PFSK-1 (cell line): ENCODE measurements around the gene SIGLEC7. TPM values are rescaled to one million over a fixed set of nuclear protein-coding genes. Genes with fewer than 3 reads are reported as not detected.

Source experiments
- FOXP2 ChIP-seq: optimal IDR thresholded peaks from 2 replicates; pipeline ENCODE3; 2011; ENCODE audit warnings: borderline replicate concordance, control low read depth, inconsistent platforms; ENCODE audit not compliant: insufficient read depth; ENCODE audit errors: extremely low read length, extremely low read depth
- POLR2AphosphoS5 ChIP-seq: IDR thresholded peaks from 2 replicates; pipeline ENCODE4 v1.6.1; 2012; ENCODE audit warnings: low read depth, mild to moderate bottlenecking, control low read depth, low read length, moderate library complexity
- REST ChIP-seq, 2 experiments: IDR thresholded peaks; 2 replicates each; pipeline versions ENCODE4 v1.6.1 to v1.8.0; 2011 to 2012; ENCODE audit warnings: low read depth in 2 of 2, low read length in 2 of 2, control low read depth in 1 of 2, inconsistent platforms in 1 of 2, mild to moderate bottlenecking in 1 of 2, moderate library complexity in 1 of 2; ENCODE audit not compliant: insufficient read depth in 1 of 2
- SIN3A ChIP-seq: IDR thresholded peaks from 2 replicates; pipeline ENCODE4 v1.6.1; 2012; ENCODE audit warnings: mild to moderate bottlenecking, low read length, moderate library complexity, borderline replicate concordance; ENCODE audit not compliant: insufficient read depth
- TAF1 ChIP-seq: IDR thresholded peaks from 2 replicates; pipeline ENCODE4 v1.6.1; 2012; ENCODE audit warnings: low read length, control low read depth, borderline replicate concordance; ENCODE audit not compliant: insufficient read depth
- polyA plus RNA-seq: library from polyadenylated mRNA; unstranded; fragments of >200 nt; gene quantifications from one replicate; pipeline ENCODE4 v1.2.1, GENCODE V29; 2012; ENCODE audit warnings: low read depth, missing spikeins; ENCODE audit not compliant: insufficient read length

Gene SIGLEC7
- polyA plus RNA-seq, result 0.53 TPM

- no peak for TF ChIP-seq TAF1
- TF ChIP-seq REST (IDR thresholded peaks at IDR 0.05; ENCODE audit: insufficient read depth in 1 of 2, low read depth in 2 of 2, low read length in 2 of 2), result no peak
- TF ChIP-seq FOXP2, result no peak
- TF ChIP-seq SIN3A, result no peak
- TF ChIP-seq POLR2AphosphoS5, result no peak
Observed at GRCh38 chr19:51142119-51142518, at the start of gene SIGLEC7. TSS of gene SIGLEC7 (plus strand) at chr19:51142301. CDS start at chr19:51142370, 69 bp downstream.

GRCh38 chr19:51093101-51093500, 49.0 kb upstream of the SIGLEC7 start:
- TF ChIP-seq SIN3A (no peak), TAF1 (no peak), REST (IDR thresholded peaks at IDR 0.05; ENCODE audit: insufficient read depth in 1 of 2, low read depth in 2 of 2, low read length in 2 of 2) (no peak), FOXP2 (no peak), POLR2AphosphoS5 (no peak)

GRCh38 chr19:51093510-51094345, 48.4 kb upstream of the SIGLEC7 start:
- TF ChIP-seq POLR2AphosphoS5, result no peak
- TF ChIP-seq SIN3A, result no peak
- no peak for TF ChIP-seq FOXP2
- TF ChIP-seq TAF1, result no peak
- TF ChIP-seq REST (IDR thresholded peaks at IDR 0.05; ENCODE audit: insufficient read depth in 1 of 2, low read depth in 2 of 2, low read length in 2 of 2), result no peak

- no peak for TF ChIP-seq POLR2AphosphoS5
- TF ChIP-seq TAF1, result no peak
- TF ChIP-seq FOXP2, result no peak
Observed at GRCh38 chr19:51094696-51095279, 47.3 kb upstream of the SIGLEC7 start.

GRCh38 chr19:51096473-51097165, 45.5 kb upstream of the SIGLEC7 start:
- TF ChIP-seq REST (IDR thresholded peaks at IDR 0.05; ENCODE audit: insufficient read depth in 1 of 2, low read depth in 2 of 2, low read length in 2 of 2) (no peak), TAF1 (no peak), SIN3A (no peak)
